Uterus (tissue), 4 donors: Measurements from ENCODE around the gene RARRES2. TPM values are rescaled to one million over a fixed set of nuclear protein-coding genes. Genes with fewer than 3 reads are reported as not detected.
"Not testable (repeated sequence)": the region's sequence is repeated elsewhere in the genome, so short reads cannot be mapped to it uniquely, and the experiment has no call there.

ENCODE experiments used
- DNase-seq, 2 donors: peaks; one replicate each; pipeline ENCODE4 v3.0.0-alpha.2; 2019 to 2020
- H3K27ac ChIP-seq, 2 donors: fragments of 200-600 bp; sonication (generic); 1 replicate in 1 of 2; 2 replicates in 1 of 2; pipeline ENCODE4 v1.5.1; 2016 to 2018
- H3K27me3 ChIP-seq, 2 donors: fragments of 200-600 bp; sonication (generic); one replicate each; pipeline ENCODE4 v1.5.1; 2018 to 2019; ENCODE audit warnings: control low read depth in 1 of 2
- H3K36me3 ChIP-seq, 2 donors: fragments of 200-600 bp; sonication (generic); one replicate each; pipeline ENCODE4 v1.5.1; 2019; ENCODE audit warnings: control low read depth in 1 of 2
- H3K4me1 ChIP-seq, 2 donors: fragments of 200-600 bp; sonication (generic); one replicate each; pipeline ENCODE4 v1.5.1; 2018 to 2019; ENCODE audit warnings: control low read depth in 1 of 2
- H3K4me3 ChIP-seq, 2 donors: fragments of 200-600 bp; sonication (generic); 1 replicate in 1 of 2; 2 replicates in 1 of 2; pipeline ENCODE4 v1.5.1; 2018 to 2019; ENCODE audit warnings: mild to moderate bottlenecking in 1 of 2
- H3K9me3 ChIP-seq, 2 donors: fragments of 200-600 bp; sonication (generic); one replicate each; pipeline ENCODE4 v1.5.1; 2019; ENCODE audit warnings: control low read depth in 1 of 2
- intact Hi-C: fragments of 100-400 bp; cut with DNase I; formaldehyde crosslinking; loops from one replicate; pipeline ENCODE4 v1.15.1; 2023; ENCODE audit warnings: low total_unique reads
- total RNA-seq, 4 donors: library from RNA; depleted of rRNA in 3 of 4; stranded (reverse); fragments of >200 nt in 3 of 4; gene quantifications; one replicate each; pipeline versions ENCODE4 v1.1.0 to v1.2.4, GENCODE V29; 2014 to 2023
- donor health status: DM: yes; HTN: yes; CAD: no.

RARRES2 gene
- total RNA-seq, 4 donors from 2014 or later = 128 to 536 (median 236) TPM

- H3K27me3 ChIP-seq, H3K36me3 ChIP-seq, H3K4me1 ChIP-seq, H3K9me3 ChIP-seq, H3K4me3 ChIP-seq, DNase-seq, intact Hi-C loops, H3K27ac ChIP-seq: not testable (repeated sequence)
These were observed 36.8 kb downstream of the RARRES2 start for GRCh38 chr7:150304499-150305258.

- H3K4me3 ChIP-seq, DNase-seq, H3K27ac ChIP-seq, H3K4me1 ChIP-seq, H3K27me3 ChIP-seq, H3K9me3 ChIP-seq, intact Hi-C loops, H3K36me3 ChIP-seq: not testable (repeated sequence)
These were observed 38.5 kb downstream of the RARRES2 start for GRCh38 chr7:150302908-150303310.

- H3K4me3 ChIP-seq, H3K36me3 ChIP-seq, DNase-seq, H3K27ac ChIP-seq, intact Hi-C loops, H3K27me3 ChIP-seq, H3K9me3 ChIP-seq, H3K4me1 ChIP-seq: not testable (repeated sequence)
These were observed 43.5 kb downstream of the RARRES2 start for GRCh38 chr7:150297978-150298377.

- H3K36me3 ChIP-seq, intact Hi-C loops, H3K27ac ChIP-seq, H3K4me3 ChIP-seq, H3K9me3 ChIP-seq, H3K27me3 ChIP-seq, H3K4me1 ChIP-seq, DNase-seq: not testable (repeated sequence)
These were observed 44.6 kb downstream of the RARRES2 start for GRCh38 chr7:150296802-150297201.

GRCh38 chr7:150295614-150296013 lies 45.8 kb downstream of the RARRES2 start:
- H3K4me3 ChIP-seq, DNase-seq, H3K4me1 ChIP-seq, H3K9me3 ChIP-seq, H3K27ac ChIP-seq, H3K36me3 ChIP-seq, H3K27me3 ChIP-seq, intact Hi-C loops: not testable (repeated sequence)

- H3K36me3 ChIP-seq, intact Hi-C loops, H3K4me1 ChIP-seq, H3K9me3 ChIP-seq, H3K27ac ChIP-seq, DNase-seq, H3K27me3 ChIP-seq, H3K4me3 ChIP-seq: not testable (repeated sequence)
These were observed 46.4 kb downstream of the RARRES2 start for GRCh38 chr7:150295027-150295426.

- intact Hi-C loops, H3K27ac ChIP-seq, H3K36me3 ChIP-seq, H3K27me3 ChIP-seq, DNase-seq, H3K4me1 ChIP-seq, H3K4me3 ChIP-seq, H3K9me3 ChIP-seq: not testable (repeated sequence)
These were observed 51.1 kb downstream of the RARRES2 start for GRCh38 chr7:150290317-150290716.

GRCh38 chr7:150288816-150289215 lies 52.6 kb downstream of the RARRES2 start:
- intact Hi-C loops = not testable (repeated sequence)

More at GRCh38 chr7:150288816-150289215, 52.6 kb downstream of the RARRES2 start:
- H3K4me1 ChIP-seq, H3K36me3 ChIP-seq, H3K9me3 ChIP-seq, DNase-seq, H3K27me3 ChIP-seq, H3K27ac ChIP-seq, H3K4me3 ChIP-seq: not testable (repeated sequence)

Other genes with a start within 250 kb of the RARRES2 start
- 10 to 100 TPM in 3 of 4 donors, 1 to 10 TPM in 1; 5.9 to 41.2 (median 15.3) TPM for gene LRRC61, start 18.3 kb downstream of the RARRES2 start, total RNA-seq
- gene ACTR3C, start 18.1 kb downstream of the RARRES2 start, total RNA-seq = 10 to 100 TPM in 2 of 4 donors, 1 to 10 TPM in 2; 2.6 to 13.1 (median 10.3) TPM
- 10 to 100 TPM in 3 of 4 donors, 1 to 10 TPM in 1; 9.7 to 80.8 (median 37.9) TPM for gene REPIN1, start 27.2 kb upstream of the RARRES2 start, total RNA-seq
- gene ZNF775, start 37.7 kb upstream of the RARRES2 start, total RNA-seq = 1 to 10 TPM in 3 of 4 donors, not detected in 1; 2.0 to 8.4 (median 6.7) TPM
- 10 to 100 TPM; 16.7 to 47.7 (median 25.6) TPM for gene GIMAP8, start 109.0 kb upstream of the RARRES2 start, total RNA-seq
- gene GIMAP7, start 173.2 kb upstream of the RARRES2 start, total RNA-seq = 10 to 100 TPM; 14.6 to 70.8 (median 28.8) TPM
- 100 to 1,000 TPM in 1 of 4 donors, 10 to 100 TPM in 3; 39.0 to 116 (median 75.7) TPM for gene GIMAP4, start 225.8 kb upstream of the RARRES2 start, total RNA-seq